ENCODE results near the gene ALPK1. TPM values are rescaled to one million over a fixed set of nuclear protein-coding genes. Genes with fewer than 3 reads are reported as not detected.

Gene ALPK1
- total RNA-seq, 1 experiment from 2014 or later, result 0.17 TPM

GRCh38 chr4:112422644-112423043 lies 125.5 kb downstream of the ALPK1 start:
- no peak overlapping the region for H4K5ac ChIP-seq (ENCODE audit: insufficient read length, low read depth, low read length)
- Mint-ChIP-seq H3K4me1 (peaks cover 7 to 9% of the 10 kb centered on the region in 2 experiments), H3K4me3 (no peak overlapping the region), H3K27me3 (ENCODE audit: low read depth) (peaks cover 30% of the 10 kb centered on the region), H3K27ac (no peak overlapping the region), H3K36me3 (ENCODE audit: insufficient read depth in 1 of 3, low read depth in 3 of 3) (no peaks in the 10 kb centered on the region), H3K9me3 (no peaks in the 10 kb centered on the region)
- no peaks in the 10 kb centered on the region for H3K4me1 ChIP-seq (ENCODE audit: insufficient read depth, low read length)
- no peak overlapping the region for H3K4me2 ChIP-seq (ENCODE audit: insufficient read depth, insufficient read length, low read length)
- H2AK5ac ChIP-seq (ENCODE audit: insufficient read length, low read length), result no peak overlapping the region
- H4K20me1 ChIP-seq (ENCODE audit: control insufficient read depth, insufficient read depth, insufficient read length), result no peaks in the 10 kb centered on the region
- H3K4ac ChIP-seq (ENCODE audit: low read depth, low read length), result no peak overlapping the region
- H2BK15ac ChIP-seq (ENCODE audit: low read depth, low read length), result no peak overlapping the region
- H3K79me1 ChIP-seq (ENCODE audit: insufficient read depth, low read depth, low read length, poor library complexity, severe bottlenecking), result no peaks in the 10 kb centered on the region
- DNase-seq, result no peak
- no peak overlapping the region for H3T11ph ChIP-seq (ENCODE audit: low read length)
- no peak overlapping the region for H2BK20ac ChIP-seq (ENCODE audit: low read depth, low read length, poor library complexity, severe bottlenecking)
- H4K91ac ChIP-seq (ENCODE audit: insufficient read length, low read depth, low read length), result no peak overlapping the region
- WGBS (ENCODE audit: extremely low coverage, insufficient read length, low lambda C conversion rate), result no CpG with 5 or more reads among the region's 2 CpGs
- no peak overlapping the region for H3K56ac ChIP-seq (ENCODE audit: insufficient read length, low read depth, low read length)
- H3K23ac ChIP-seq (ENCODE audit: insufficient read length, low read depth, low read length), result no peak overlapping the region
- no peaks in the 10 kb centered on the region for H3K9me3 ChIP-seq (ENCODE audit: control insufficient read depth, low read depth, low read length)
- H3K27me3 ChIP-seq (ENCODE audit: insufficient read depth, low read length), result no peaks in the 10 kb centered on the region
- H3K23me2 ChIP-seq (ENCODE audit: insufficient read length, low read depth, low read length, poor library complexity, severe bottlenecking), result no peaks in the 10 kb centered on the region
- H2BK12ac ChIP-seq (ENCODE audit: insufficient read length, low read depth, low read length), result no peak overlapping the region
- TF ChIP-seq CTCF (conservative IDR thresholded peaks at IDR 0.05), result no peak
- H3K9ac ChIP-seq (ENCODE audit: extremely low read depth, insufficient read length, low read length), result no peak overlapping the region
- H2BK5ac ChIP-seq (ENCODE audit: insufficient read length, low read length), result no peak overlapping the region
- no peak overlapping the region for H2AFZ ChIP-seq (ENCODE audit: low read length)
- H3K14ac ChIP-seq (ENCODE audit: insufficient read depth, low read length), result no peak overlapping the region
- H4K8ac ChIP-seq (replicated peaks; ENCODE audit: insufficient read length, low read depth, low read length), result no peak overlapping the region
- no peaks in the 10 kb centered on the region for H3K79me2 ChIP-seq (ENCODE audit: insufficient read depth, low read length)
- H2BK120ac ChIP-seq (ENCODE audit: low read depth, low read length, poor library complexity, severe bottlenecking), result no peak overlapping the region
- H3K27ac ChIP-seq (ENCODE audit: insufficient read length, low read depth, low read length), result no peak overlapping the region
- H3K18ac ChIP-seq (ENCODE audit: insufficient read length, low read depth, low read length), result no peak overlapping the region

All from H9 (cell line).